PFSK-1 (cell line): ENCODE results near the gene KLRC1. TPM values are rescaled to one million over a fixed set of nuclear protein-coding genes. Genes with fewer than 3 reads are reported as not detected.

Experiments
- FOXP2 ChIP-seq: optimal IDR thresholded peaks from 2 replicates; pipeline ENCODE3; 2011; ENCODE audit warnings: borderline replicate concordance, control low read depth, inconsistent platforms; ENCODE audit not compliant: insufficient read depth; ENCODE audit errors: extremely low read length, extremely low read depth
- POLR2AphosphoS5 ChIP-seq: IDR thresholded peaks from 2 replicates; pipeline ENCODE4 v1.6.1; 2012; ENCODE audit warnings: low read depth, mild to moderate bottlenecking, control low read depth, low read length, moderate library complexity
- REST ChIP-seq, 2 experiments: IDR thresholded peaks; 2 replicates each; pipeline versions ENCODE4 v1.6.1 to v1.8.0; 2011 to 2012; ENCODE audit warnings: low read depth in 2 of 2, low read length in 2 of 2, control low read depth in 1 of 2, inconsistent platforms in 1 of 2, mild to moderate bottlenecking in 1 of 2, moderate library complexity in 1 of 2; ENCODE audit not compliant: insufficient read depth in 1 of 2
- SIN3A ChIP-seq: IDR thresholded peaks from 2 replicates; pipeline ENCODE4 v1.6.1; 2012; ENCODE audit warnings: mild to moderate bottlenecking, low read length, moderate library complexity, borderline replicate concordance; ENCODE audit not compliant: insufficient read depth
- TAF1 ChIP-seq: IDR thresholded peaks from 2 replicates; pipeline ENCODE4 v1.6.1; 2012; ENCODE audit warnings: low read length, control low read depth, borderline replicate concordance; ENCODE audit not compliant: insufficient read depth
- polyA plus RNA-seq: library from polyadenylated mRNA; unstranded; fragments of >200 nt; gene quantifications from one replicate; pipeline ENCODE4 v1.2.1, GENCODE V29; 2012; ENCODE audit warnings: low read depth, missing spikeins; ENCODE audit not compliant: insufficient read length

KLRC1 gene
- not detected for polyA plus RNA-seq

- TF ChIP-seq FOXP2 (no peak), REST (IDR thresholded peaks at IDR 0.05; ENCODE audit: insufficient read depth in 1 of 2, low read depth in 2 of 2, low read length in 2 of 2) (no peak), POLR2AphosphoS5 (no peak), SIN3A (no peak), TAF1 (no peak)
Observed at GRCh38 chr12:10453156-10453555, at the start of gene KLRC1. TSS of gene KLRC1 (minus strand) at chr12:10453377. CDS start at chr12:10451156, 2,221 bp downstream.

GRCh38 chr12:10501030-10501429 lies 47.9 kb upstream of the KLRC1 start:
- TF ChIP-seq FOXP2 (no peak), TAF1 (no peak), SIN3A (no peak), REST (IDR thresholded peaks at IDR 0.05; ENCODE audit: insufficient read depth in 1 of 2, low read depth in 2 of 2, low read length in 2 of 2) (no peak), POLR2AphosphoS5 (no peak)

DNA sequence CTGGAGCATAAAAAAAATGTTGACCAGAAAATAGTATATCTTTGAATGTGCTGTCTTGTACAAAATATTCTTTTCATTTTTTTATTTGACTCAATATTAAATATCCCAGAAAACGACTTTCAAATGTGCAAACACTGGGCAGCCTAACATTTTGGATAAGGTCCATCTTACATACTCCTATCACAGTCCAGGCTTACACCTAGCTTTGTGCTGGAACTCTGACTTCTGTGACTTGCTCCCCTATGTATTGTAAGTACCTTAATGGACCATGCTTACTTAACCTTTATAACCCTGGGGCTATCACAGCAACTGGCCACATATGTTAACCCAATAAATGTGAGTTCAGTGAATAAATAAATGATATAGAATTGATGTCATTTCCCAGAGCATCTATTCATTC lies 44.9 kb upstream of the KLRC1 start:
- no peak for TF ChIP-seq FOXP2
- TF ChIP-seq REST (IDR thresholded peaks at IDR 0.05; ENCODE audit: insufficient read depth in 1 of 2, low read depth in 2 of 2, low read length in 2 of 2): no peak
- no peak for TF ChIP-seq POLR2AphosphoS5
- TF ChIP-seq TAF1: no peak
- TF ChIP-seq SIN3A: no peak

DNA sequence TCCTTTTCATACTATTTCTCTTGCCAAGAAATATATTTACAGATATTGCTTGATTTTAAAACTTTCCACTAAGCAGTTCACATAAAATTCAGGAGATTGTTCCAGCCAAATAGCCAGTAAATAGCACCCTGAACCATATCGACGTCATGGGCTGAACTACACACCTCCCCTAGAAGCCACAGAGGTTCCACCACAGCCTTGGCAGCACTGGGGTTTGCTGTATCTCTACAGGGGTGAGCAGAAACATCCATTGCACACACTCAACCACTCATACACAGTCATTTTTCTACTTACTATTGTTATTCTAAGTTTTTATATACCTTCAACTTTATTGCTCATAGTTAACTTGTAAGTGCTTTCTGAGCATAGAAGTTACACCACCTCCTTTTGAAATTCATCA lies 44.4 kb upstream of the KLRC1 start:
- TF ChIP-seq FOXP2 (no peak), SIN3A (no peak), REST (IDR thresholded peaks at IDR 0.05; ENCODE audit: insufficient read depth in 1 of 2, low read depth in 2 of 2, low read length in 2 of 2) (no peak), POLR2AphosphoS5 (no peak), TAF1 (no peak)

GRCh38 chr12:10491766-10492165 lies 38.6 kb upstream of the KLRC1 start:
- TF ChIP-seq FOXP2 (no peak), TAF1 (no peak), POLR2AphosphoS5 (no peak), REST (IDR thresholded peaks at IDR 0.05; ENCODE audit: insufficient read depth in 1 of 2, low read depth in 2 of 2, low read length in 2 of 2) (no peak), SIN3A (no peak)
